ENCODE data around the gene ERC2.

Gene ERC2

DNA sequence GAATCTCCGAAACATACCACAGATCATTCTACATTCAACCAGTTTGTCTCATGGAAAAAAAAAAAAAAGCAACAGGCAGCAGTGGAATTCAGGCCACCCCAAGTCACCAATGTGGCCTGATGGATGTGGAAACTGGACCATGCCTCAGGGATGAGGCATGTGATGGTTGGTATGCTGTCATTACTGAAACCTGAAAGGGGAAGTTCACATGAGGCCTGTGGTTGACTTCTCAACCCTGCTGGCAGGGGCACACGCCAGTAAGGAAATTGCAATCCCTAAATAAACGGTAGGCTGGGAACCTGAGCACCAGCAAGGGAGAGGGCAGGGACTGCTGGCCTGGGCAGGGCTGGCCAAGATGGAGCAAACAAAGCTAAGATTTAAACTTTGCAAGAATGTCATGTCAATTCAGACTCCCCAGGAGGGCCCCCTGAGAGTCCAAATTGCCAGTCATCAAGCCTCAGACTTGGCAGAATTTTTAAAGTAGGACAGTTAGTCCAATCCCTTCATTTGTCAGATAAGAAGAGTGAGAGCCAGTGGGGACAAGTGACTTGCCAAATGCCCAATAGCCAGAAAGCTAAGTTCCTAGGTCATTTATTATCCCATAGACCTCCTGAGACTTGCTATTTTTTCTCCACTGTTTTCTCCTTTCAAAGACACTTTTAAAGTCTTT, 310.4 kb downstream of the ERC2 start:
- TF ChIP-seq GATA3 (IDR thresholded peaks at IDR 0.05; ENCODE audit: low read depth, low read length) (no peak), GATA2 (IDR thresholded peaks at IDR 0.05; ENCODE audit: low read depth, low read length) (no peak)

DNA sequence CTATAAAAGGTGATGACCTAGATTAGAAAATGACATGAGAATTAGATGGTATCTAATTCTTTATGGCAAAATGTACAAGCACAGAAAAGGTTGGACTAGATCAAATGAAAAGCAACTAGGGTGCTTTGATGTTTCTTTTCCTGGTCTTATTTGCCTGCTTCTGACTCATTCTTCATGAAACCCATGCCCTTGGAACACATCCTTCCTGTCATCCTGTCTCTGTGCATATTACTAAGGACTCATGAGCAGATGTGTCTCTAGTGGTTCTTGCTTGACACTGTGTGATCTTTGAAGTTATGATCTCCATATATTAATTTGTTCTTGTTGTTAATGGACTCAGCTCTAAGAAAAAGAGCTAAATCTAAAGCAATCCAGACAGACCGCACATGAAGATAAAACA, 314.0 kb downstream of the ERC2 start:
- TF ChIP-seq GATA2 (IDR thresholded peaks at IDR 0.05; ENCODE audit: low read depth, low read length) (no peak), GATA3 (IDR thresholded peaks at IDR 0.05; ENCODE audit: low read depth, low read length) (no peak)

DNA sequence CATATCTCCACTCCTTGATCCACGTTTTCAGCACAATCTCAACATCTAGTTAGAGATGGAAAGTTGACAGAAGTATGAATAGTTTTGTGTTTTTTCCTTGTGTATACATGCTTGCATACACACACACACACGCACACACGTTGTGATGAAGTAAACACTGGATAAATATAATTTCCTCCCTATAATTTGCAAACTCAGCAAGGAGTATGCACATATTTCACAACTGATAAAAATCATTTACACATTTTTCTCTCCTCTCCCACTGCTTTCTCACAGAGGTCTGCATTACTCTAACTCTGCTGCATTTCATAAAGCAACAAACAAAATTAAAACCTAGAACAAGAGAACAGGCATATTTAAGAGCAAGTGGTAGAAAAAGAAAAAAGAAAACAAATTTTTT, 320.9 kb downstream of the ERC2 start:
- no peak for TF ChIP-seq GATA2 (IDR thresholded peaks at IDR 0.05; ENCODE audit: low read depth, low read length)

DNA sequence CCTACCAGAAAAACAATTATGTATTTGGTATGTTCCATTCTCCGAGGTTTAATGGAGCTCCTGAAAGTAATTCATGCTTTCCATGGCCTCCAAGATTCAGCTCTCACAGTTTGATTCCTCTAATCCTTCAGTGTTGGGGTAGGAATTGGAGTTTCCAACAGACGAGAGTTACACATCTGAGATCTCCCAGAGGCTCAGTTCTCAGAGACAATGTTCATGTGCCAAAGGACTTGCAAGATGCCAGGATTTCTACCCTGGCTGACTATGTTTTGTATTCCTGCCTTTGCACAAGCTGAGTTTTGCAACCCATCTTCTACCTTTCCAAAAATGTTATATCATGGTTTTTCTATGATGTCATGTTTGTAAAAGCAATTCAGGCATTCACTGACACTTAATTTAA, 322.9 kb downstream of the ERC2 start:
- TF ChIP-seq GATA3 (IDR thresholded peaks at IDR 0.05; ENCODE audit: low read depth, low read length), result no peak
- TF ChIP-seq GATA2 (IDR thresholded peaks at IDR 0.05; ENCODE audit: low read depth, low read length), result no peak

DNA sequence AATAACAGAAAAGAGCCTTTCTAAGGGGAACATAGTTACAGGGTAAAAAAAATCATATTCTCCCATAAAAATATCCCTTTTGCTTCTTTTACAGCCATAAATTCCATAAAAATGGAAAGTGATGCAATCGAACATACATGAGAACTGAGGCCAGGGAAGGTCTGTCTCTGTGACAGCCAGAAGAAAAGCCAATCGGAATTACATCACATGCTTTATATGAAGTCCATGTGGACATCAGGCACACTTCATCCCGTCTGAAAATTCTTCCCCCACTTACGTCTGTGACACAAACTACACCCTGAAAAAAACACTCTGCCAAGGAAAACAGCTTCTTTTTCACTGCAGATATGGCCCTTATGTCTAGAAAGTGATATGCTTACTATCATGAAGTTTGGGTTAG, 323.5 kb downstream of the ERC2 start:
- no peak for TF ChIP-seq GATA3 (IDR thresholded peaks at IDR 0.05; ENCODE audit: low read depth, low read length)
- TF ChIP-seq GATA2 (IDR thresholded peaks at IDR 0.05; ENCODE audit: low read depth, low read length), result no peak

DNA sequence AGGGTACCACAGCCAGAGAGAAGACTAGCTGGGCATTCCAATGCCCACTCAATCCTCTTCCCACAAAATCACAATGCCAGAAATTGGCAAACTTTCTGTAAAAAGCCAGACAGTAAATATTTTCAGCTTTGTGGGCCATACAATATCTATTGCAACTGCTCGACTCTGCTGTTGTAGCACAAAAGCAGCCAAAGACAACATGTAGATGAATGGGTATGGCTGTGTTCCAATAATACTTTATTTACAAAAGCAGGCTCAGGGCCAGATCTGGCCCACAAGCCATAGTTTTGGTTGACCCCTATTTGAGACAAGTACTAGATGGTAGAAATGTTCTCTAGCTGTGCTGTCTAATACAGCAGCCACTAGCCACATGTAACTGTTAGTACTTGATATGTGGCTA, 330.9 kb downstream of the ERC2 start:
- no peak for TF ChIP-seq GATA3 (IDR thresholded peaks at IDR 0.05; ENCODE audit: low read depth, low read length)
- TF ChIP-seq GATA2 (IDR thresholded peaks at IDR 0.05; ENCODE audit: low read depth, low read length), result no peak

DNA sequence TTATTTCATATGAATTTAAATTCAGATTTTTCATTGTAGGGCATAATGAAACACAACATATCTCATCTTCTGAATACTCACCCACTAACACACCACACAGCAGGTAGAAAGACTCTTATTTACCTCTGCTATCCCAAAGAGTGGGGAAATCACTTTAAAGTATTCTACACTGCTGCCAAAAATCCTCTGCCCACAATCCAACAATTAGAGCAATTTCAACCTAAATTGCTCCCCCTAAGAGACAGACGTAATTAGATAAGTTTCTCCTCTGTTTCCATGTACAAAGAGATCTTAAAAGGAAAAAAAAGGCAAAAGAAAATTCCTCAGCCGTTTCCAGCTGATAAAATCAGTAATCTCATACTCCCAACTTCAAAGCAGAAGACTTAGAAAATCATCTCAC, 331.8 kb downstream of the ERC2 start:
- TF ChIP-seq GATA2 (IDR thresholded peaks at IDR 0.05; ENCODE audit: low read depth, low read length) (no peak), GATA3 (IDR thresholded peaks at IDR 0.05; ENCODE audit: low read depth, low read length) (no peak)

DNA sequence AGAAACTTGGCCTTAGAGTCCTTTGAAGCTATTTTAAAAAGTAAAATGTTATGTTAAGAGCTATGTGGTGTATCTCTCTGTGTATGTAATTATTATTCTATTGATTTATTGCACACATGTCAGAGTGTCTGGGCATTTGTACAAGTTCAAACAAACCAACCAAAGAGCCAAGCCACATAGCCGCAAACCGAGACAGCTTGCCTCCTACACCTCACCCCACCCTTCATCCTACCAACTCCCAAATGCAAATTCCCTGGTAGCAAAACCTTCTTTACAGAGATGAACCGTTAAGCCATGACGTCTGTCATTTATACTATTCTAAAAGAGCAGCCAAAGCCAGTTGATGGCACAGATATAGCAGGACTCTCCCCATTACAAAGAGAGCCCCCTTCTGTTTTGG, 332.3 kb downstream of the ERC2 start:
- TF ChIP-seq GATA2 (IDR thresholded peaks at IDR 0.05; ENCODE audit: low read depth, low read length) (no peak), GATA3 (IDR thresholded peaks at IDR 0.05; ENCODE audit: low read depth, low read length) (no peak)

DNA sequence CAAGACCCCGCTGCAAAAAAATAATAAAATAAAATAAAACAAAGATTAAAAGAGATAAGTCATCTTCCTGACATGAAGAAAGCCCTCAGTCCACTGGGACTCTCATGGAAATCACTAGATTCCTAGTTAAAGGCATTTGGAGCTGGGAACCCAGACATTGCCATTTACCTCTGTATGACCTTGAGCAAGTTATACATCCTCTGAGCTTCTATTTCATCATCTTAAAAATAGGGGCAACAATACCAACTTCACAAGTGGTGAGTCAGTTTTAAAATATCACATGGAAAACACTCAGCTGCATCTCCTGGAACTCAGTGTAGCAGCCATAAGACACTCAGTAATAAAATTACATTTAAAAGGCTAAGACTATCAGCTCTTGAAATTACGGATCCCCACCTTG, 334.8 kb downstream of the ERC2 start:
- TF ChIP-seq GATA3 (IDR thresholded peaks at IDR 0.05; ENCODE audit: low read depth, low read length) (no peak), GATA2 (IDR thresholded peaks at IDR 0.05; ENCODE audit: low read depth, low read length) (no peak)

DNA sequence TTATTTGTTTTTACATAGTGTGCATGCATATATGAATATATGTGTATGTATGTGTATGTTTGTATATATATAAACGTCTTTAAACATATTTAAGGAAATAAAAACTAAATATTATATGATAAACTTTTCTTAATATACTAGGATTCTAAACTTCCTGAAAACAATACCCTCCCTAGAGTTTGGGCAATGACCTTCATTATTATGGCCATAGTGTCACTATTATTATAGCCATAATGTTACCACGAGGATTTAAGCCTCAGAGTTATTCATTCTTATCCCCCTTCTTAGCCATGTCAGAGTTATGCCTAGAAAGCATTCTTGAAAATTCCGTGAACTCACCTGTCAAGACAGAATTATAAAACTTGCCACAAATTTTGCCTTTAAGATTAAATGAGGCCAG, 335.5 kb downstream of the ERC2 start:
- TF ChIP-seq GATA2 (IDR thresholded peaks at IDR 0.05; ENCODE audit: low read depth, low read length) (no peak), GATA3 (IDR thresholded peaks at IDR 0.05; ENCODE audit: low read depth, low read length) (no peak)

DNA sequence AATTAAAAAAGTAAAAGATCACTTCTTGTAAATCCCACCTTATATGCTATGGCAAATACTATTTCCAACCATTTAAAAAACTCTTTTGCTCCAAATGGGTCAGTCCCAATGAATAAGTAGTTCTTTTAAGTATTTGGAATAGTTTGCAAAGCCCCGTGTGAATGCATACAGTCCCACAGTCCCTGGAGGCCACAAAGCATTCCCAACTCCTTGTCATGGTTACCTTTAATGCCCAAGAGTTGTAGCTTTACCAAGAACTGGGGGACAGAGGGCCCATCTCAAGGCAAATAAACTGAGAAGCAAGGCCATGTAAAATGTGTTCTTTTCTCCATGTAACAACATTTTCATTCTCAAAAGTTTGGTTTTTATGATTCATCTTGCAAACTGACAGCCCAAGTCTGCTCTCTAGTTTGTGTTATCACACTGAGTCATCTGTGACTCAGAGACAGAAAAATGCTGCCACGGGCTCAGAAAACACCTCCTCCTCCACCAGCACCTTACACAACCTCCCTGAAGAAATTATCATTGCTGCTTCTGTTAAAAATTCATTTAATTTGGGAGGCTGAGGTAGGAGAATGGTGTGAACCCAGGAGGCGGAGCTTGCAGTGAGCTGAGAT, 336.2 kb downstream of the ERC2 start:
- no peak for TF ChIP-seq GATA3 (IDR thresholded peaks at IDR 0.05; ENCODE audit: low read depth, low read length)
- no peak for TF ChIP-seq GATA2 (IDR thresholded peaks at IDR 0.05; ENCODE audit: low read depth, low read length)

DNA sequence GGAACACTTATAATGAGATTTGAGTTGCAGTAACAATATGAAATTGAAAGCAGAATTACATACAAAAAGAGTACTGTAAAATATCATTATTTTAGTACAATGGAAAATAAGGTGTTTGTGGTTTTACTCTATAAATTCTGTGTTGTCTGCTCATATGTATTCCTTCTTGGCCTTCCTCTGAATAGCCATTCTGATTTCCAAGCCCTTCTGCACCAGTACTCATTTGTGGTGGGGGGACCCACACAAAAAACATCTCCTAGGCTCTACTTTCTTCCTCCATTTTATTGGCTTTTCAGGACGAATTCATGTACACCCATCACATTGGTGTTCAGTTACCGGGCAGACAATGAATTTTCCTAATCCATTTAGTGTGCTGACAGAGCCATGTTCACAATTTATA, 338.2 kb downstream of the ERC2 start:
- TF ChIP-seq GATA3 (IDR thresholded peaks at IDR 0.05; ENCODE audit: low read depth, low read length) (no peak), GATA2 (IDR thresholded peaks at IDR 0.05; ENCODE audit: low read depth, low read length) (no peak)

DNA sequence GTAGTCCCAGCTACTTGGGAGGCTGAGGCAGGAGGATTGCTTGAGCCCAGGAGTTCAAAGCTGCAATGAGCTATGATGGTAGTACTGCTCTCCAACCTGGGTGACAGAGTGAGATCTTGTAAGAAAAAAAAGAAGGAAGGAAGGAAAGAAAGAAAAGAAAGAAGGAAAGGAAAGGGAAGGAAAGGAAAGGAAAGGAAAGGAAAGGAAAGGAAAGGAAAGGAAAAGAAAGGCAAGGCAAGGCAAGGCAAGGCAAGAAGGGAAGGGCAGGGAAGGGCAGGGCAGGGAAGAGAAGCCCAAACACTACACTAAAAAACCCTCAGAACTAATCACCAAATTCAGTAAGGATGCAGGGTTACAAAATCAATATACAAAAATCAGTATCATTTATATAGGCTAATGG, 341.6 kb downstream of the ERC2 start:
- TF ChIP-seq GATA3 (IDR thresholded peaks at IDR 0.05; ENCODE audit: low read depth, low read length) (no peak), GATA2 (IDR thresholded peaks at IDR 0.05; ENCODE audit: low read depth, low read length) (no peak)

DNA sequence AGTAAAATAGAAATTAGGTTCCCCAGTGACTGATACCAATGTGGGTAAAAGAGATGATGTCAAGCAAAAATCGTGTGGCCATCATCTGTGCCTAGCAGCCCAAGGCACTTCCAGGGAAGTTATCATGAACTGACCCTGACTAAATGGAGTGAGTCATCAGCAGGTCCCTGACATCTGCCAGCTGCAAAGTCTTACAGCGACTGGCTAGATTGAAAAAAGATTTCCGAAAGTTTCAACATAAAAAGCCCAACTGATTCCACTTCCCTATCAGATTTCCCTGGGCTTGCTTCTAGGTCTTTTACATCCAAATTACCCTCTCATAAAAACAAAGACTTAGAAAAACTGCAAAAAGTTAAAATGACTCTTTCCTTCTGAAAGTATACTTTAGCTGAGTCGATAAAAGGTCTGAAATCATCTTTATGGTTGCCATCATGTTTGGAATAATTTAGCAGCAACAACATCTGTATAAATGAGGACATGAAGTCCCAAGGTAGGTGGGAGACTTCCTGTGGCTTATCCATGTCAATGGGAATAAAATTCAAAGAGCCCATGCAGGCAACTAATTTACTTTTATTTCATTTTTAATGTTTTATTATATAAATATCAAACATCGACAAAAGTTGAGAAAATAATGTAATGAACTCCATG, 342.8 kb downstream of the ERC2 start:
- TF ChIP-seq GATA3 (IDR thresholded peaks at IDR 0.05; ENCODE audit: low read depth, low read length) (no peak; the same call in 1 of the 2 replicates), GATA2 (IDR thresholded peaks at IDR 0.05; ENCODE audit: low read depth, low read length) (peak; percentile 49)

DNA sequence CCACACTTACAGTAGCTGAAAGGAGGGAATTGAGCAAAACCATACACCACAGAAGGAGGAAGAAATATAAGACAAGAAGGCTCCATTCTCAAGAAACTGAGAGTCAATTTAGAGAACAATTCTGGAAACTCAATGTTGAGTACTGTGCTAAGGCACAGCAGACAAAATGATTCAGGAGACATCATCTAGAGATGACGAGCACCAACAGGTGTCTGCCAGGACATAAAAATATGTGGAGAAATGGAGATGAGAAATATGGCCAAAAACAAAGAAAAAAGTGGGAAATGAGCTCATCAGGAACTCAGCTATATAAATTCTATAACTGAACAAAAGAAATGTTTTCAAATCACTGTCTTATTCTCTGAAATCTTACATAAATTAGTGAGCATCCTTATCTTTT, 343.7 kb downstream of the ERC2 start:
- TF ChIP-seq GATA2 (IDR thresholded peaks at IDR 0.05; ENCODE audit: low read depth, low read length) (no peak), GATA3 (IDR thresholded peaks at IDR 0.05; ENCODE audit: low read depth, low read length) (no peak)

Measured in SH-SY5Y (cell line).